Activated CD8-positive, alpha-beta memory T cell treated with anti-CD3 and anti-CD28 coated beads, Interleukin-2, amount 50 U/mL, for 48 hours (primary cell): ENCODE data around the gene VAMP3.
A peak's percentile ranks its signal among the peaks of the same experiment; 100 is the strongest.

Experiments
- DNase-seq: peaks from one replicate; pipeline ENCODE4 v3.0.0-alpha.2; 2020

VAMP3 gene, protein sequence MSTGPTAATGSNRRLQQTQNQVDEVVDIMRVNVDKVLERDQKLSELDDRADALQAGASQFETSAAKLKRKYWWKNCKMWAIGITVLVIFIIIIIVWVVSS

DNA sequence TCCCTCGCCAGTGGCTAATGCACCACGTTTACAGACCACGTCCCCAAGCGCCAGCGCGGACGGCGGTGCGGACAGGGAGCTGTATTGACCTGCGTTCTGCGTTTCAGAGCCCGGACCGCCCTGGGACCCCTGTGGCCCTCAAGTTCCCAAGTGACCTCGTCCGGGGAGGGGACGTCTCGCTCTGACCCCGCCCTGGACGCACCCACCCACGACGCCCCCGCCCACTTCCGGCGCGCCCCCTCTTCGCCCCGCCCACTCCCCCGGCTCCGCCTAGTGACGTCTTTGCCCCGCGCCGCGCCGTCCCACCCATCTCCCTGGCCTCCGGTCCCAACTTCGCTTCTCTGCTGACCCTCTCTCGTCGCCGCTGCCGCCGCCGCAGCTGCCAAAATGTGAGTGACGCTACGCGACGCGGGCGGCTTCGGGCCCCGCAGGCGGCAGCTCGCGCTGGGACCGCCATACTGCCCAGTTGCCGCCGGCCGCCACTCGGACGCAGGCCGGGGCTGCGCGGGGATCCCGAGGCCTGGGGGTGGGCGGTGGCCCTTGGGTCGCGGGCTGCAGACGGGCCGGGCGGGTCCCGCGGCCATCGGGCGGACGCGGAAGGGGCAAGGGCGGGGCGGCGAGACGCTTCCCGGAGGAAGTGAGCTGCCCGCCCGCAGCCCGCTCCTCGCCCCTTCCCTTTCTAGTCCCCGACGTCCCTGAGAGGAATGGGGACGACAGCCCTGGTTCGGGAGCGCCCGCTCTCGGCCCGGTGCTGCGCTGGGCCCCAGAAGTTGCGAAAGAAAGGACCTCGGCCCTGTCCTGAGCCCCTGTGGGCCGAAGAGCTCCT lies at the start of gene VAMP3:
VAMP3 (plus strand) TSS at position 300 of the 826 bp plus-strand sequence; CDS start at position 388, 88 bp downstream.
- DNase-seq = peak; percentile 98

DNA sequence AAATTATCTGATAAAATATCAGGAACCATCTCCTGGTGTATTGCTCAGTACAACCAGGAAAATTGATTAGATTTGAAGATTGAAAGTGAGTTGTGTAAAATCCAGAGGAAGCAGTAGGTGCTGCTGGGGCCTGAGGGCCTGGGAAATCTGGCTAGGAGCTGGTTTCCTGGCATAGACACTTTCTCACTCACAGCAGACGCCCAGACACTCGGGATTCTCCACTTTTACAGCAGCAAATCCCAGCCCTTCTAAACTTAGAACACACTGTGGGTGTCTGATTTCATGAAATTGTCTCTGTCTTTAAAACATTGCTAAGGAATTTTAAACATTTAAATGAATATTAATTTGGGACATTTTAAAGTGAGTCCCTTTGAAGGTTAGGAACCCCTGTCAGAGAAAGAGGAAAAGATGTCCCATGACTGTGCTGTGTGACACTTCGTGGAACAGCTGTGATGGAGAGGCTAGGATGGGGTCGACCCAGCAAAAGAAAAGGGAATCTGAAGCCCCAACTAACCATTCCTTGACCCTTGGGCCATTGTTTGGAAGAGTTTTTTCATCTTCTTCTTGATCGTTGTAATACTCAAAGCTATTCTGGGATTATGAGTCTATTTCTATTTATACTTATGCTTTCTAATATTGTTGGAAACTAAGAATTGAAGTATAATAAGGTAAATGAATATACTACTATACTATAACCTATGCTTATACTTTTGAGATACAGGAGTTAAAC lies 49.0 kb upstream of the VAMP3 start:
- DNase-seq = no peak

DNA sequence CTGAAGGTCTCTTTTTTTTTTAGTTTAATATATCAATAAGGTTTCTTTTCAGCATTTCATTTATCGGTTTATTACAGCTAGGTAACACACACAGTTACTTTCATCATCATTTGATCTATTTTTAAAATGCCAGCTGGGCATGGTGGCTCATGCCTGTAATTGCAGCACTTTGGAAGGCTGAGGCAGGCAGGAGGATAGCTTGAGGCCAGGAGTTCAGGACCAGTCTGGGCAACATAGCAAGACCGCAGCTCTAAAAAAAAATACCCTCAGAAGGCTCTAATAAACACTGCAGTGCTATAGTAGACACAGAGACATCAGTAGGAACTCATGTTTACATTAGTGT lies 48.5 kb upstream of the VAMP3 start:
- no peak for DNase-seq

DNA sequence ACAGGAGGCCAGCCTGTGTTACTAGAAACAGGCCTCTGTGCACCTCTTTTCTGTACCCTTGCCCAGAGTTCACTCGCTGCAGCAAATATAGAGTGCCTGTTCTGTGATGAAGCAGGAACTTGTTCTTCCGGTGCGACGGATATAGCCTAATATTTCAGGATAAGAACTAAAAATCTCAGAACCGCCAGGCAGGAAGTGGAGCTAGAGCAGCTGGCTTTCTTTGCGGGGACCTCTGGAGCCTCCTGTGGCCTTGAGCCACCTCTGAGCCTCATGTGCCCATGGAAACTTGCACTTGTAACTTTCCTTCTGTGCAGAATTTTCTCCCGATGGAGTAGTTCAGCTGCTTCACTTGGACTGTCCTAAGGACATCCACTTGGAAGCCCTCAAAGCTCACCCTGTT lies 44.5 kb upstream of the VAMP3 start:
- DNase-seq = no peak

DNA sequence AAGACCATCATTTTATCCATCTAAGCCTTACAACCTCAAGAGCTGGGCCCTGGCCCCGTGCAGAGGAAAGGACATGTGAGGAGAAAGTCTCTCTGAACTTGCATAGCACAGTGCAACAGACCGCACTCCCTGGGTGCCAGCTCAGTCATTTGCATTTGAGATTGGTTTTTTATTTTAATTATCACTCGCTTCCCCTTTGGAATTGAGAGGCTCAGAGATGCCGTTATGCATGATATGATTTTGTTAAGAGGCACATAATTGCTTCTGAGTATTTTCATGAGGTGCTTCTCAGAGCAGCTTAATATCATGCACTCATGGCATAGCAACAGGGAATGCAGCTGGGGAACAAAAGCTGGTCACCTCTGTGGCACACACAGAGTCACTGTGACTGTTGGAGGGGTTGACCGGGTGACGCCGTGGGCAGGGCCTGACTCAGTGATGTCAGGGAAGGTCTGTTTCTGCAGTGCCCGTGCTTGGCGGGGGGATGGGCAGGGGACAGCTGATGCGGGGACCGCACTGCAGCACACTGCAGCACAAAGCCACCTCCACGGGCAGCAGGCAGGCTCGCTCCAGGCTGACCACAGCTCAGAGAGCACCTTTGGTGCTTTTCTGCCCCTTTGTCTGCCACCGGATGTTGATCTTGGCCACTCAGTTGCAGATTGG lies 43.2 kb upstream of the VAMP3 start:
- no peak for DNase-seq

DNA sequence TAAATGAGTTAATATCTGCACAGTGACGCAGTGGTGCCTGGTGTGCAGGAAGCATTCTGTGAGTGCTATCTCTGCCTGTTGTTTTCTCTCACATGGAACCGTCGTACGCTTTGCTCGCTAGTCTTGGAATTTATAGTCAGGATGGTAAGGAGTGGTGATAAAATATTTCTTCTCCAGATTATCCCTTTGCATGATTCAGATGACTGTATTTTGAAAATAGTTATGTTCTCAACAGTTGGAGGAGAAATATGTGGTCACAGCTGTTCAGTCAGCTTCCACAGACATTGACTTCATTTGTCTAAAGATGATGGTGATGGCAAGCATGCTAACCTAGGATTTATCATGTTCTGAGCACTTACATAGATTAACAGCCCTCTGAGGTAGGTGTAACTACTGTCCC lies 41.3 kb upstream of the VAMP3 start:
- DNase-seq = no peak

DNA sequence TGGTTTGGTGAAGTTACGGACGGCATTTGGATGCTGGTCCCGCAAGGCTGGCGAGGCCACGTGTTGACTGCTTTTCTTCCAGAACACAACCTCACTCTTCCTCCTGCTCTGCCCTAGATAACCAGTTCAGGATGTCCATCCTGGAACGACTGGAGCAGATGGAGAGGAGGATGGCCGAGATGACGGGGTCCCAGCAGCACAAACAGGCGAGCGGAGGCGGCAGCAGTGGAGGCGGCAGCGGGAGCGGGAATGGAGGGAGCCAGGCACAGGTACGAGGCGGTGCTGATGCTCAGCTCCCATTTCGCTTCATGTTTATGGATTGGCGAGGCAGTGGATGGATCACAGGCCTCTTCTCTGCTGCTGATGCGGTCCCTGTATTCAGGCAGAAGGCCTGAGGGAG lies 38.8 kb upstream of the VAMP3 start:
- no peak for DNase-seq

DNA sequence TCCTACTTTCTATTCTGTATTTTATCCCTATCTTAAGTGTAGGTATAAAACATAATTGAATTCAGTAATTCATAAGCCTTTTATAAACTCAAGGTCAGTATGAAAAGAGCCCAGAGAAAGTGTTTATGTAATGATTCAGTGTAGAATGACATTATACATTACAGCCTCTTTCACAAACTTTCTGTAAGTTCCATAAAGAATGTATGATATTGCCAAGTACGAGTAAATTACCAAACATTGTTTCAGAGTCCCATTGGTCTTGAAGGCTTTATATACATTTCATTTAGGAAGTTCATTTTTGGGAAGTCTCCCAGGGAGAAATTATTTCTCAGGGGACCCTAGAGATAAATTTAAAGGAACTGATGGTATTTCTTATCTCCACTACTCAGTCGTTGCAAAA lies 37.8 kb upstream of the VAMP3 start:
- DNase-seq = no peak

DNA sequence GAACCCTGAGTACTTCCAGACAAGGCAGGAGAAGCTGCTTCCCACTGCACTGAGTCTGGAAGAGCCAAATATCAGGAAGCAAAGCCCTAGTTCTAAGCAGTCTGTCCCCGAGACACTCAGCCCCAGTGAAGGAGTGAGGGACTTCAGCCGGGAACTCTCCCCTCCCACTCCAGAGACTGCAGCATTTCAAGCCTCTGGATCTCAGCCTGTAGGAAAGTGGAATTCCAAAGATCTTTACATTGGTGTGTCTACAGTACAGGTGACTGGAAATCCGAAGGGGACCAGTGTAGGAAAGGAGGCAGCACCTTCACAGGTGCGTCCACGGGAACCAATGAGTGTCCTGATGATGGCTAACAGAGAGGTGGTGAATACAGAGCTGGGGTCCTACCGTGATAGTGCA lies 33.1 kb upstream of the VAMP3 start:
- no peak for DNase-seq

DNA sequence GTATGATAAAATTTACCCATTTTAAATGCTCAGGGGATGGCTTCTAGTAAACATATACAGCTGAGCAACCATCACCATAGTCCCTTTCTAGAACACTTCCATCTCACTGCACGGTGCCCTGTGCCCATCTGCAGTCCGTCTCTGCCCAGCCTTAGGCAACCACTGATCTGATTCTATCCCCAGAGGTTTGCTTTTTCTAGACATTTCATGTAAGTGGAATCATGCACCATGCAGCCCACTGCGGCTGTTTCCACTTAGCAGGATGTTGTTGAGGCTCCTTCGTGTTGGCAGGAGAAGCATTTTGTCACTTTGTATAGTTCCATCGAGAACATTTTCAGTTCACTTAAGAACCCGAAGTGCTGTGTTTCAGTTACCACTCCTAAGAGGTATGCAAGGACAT lies 27.8 kb upstream of the VAMP3 start:
- no peak for DNase-seq

DNA sequence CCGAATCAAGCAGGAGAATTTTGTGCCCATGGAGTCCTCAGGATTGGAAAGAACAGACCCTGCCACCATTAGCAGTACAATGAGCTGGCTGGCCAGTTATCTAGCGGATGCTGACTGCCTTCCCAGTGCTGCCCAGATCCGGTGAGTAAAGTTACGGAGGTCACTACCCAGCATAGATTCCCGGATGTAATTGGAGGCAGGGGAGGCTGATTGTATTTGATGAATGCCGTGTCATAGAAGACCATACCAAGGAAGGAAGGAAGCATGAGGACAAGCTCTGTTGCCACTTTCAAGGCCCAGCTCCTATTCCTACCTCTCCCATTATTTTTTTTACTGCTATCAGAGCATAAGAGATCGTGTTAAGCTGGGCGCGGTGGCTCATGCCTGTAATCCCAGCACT lies 26.2 kb upstream of the VAMP3 start:
- DNase-seq = no peak

DNA sequence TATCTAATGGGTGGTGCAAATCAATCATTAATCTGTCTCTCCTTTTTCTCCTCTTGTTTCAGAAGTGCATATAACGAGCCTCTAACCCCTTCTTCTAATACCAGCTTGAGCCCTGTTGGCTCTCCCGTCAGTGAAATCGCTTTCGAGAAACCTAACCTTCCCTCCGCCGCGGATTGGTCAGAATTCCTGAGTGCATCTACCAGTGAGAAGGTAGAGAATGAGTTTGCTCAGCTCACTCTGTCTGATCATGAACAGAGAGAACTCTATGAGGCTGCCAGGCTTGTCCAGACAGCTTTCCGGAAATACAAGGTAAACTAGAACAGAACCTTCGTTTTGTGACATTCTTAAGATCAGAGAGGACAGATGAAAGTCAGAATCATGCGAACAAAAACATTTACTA lies 25.3 kb upstream of the VAMP3 start:
- DNase-seq = no peak

DNA sequence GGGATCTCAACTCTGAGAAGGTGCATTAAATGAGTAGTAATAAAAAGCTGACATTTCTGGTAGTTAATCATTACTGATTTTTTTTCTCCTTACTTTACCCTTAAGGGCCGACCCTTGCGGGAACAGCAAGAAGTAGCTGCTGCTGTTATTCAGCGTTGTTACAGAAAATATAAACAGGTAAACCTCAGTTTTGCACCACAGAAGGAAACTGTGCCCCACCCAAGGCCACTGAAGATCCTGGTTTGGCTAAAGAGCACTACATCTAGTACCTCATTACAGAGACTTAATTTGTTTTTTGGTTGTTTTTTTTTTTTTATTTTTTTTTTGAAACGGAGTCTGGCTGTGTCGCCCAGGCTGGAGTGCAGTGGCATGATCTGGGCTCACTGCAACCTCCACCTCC lies 23.5 kb upstream of the VAMP3 start:
- no peak for DNase-seq

DNA sequence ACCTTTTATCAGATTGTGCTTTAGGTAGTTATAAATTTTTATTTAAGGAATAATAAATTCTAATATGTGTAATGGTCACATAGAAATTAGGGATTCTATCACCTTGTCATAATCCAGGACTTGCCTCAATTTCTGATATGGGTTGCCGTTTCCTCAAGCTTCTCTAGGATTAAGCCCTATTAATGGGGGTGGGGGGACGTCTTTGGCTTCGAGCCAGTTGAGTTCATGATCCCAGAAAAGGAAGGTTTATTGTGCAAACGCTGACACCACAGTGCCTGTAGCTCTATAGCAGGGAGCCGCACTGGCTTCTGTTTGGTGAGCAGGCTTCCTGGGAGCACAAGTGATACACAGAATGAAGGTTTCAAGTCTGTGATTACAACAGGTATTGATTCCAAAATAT lies 22.0 kb upstream of the VAMP3 start:
- DNase-seq = no peak

DNA sequence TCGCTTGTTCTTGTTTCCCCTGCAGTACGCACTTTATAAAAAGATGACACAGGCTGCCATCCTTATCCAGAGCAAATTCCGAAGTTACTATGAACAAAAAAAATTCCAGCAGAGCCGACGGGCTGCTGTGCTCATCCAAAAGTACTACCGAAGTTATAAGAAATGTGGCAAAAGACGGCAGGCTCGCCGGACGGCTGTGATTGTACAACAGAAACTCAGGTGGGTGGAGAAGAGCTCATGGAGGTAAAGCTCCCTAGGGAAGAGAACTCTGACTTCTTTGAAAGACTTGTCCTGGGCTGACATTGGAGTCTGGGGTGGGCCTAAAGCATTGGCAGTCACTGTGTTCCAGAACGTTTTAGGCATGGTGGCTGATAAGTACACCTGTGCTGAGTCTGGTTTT lies 19.9 kb upstream of the VAMP3 start:
- DNase-seq = no peak

DNA sequence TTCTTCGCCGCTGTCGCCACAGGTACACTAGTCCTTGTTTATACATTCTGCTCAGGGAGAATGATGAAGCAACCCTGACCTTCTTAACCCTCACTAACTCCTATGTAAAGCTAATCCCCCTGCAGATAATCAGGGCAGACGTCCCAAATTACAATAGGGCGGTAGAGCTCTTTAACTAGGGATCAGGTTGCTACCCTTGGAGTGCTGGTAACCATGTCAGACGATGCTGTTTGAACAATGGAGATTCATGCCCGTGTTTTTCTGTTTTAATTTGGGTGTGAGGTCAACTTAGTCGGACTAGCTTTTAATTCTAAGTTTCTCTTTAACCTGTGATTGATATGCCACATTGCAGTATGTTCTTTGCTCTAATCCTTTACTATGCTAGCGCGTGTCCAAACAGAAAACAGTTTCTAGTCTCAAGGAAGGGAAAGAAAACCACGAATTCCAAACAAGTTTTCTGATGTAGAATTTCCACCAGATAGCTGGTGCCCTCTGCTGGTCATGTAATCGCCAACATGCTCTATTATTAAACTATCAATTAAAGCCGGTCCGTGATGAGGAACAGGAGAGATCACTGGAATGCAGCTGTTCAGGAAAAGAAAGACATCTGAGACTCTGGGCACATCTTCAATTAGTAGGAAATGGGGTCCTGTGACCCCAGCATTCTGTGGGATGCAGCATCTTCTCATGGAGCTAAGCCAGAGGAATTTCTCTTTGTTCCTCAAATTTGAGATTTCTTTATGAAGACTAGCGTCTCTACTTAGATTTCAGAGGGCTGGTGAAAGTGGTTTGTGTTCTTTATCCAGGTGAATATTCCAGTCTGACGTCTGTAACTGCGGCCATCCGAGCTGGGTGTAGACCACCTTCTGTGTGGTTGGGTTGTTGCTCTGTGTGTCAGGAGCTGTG lies 18.3 kb upstream of the VAMP3 start:
- no peak for DNase-seq

DNA sequence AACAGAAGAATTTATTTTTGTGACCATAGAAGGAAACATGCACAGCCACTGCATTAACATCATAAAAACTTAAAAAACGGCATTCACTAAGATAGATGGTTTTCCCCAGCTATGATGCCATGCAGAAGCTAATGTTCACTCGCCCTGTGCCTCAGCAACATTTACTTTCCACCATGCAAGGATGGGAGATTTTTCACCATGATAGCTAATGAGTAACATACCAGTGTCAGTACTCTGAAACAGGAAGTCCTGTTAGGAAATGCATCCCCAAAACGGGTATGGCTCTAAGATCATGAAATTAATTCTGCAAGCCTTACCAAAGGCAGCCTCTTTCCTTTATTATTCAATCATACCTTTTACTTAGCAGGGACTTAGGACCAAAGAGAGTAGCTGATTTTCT lies 17.5 kb upstream of the VAMP3 start:
- DNase-seq = no peak

DNA sequence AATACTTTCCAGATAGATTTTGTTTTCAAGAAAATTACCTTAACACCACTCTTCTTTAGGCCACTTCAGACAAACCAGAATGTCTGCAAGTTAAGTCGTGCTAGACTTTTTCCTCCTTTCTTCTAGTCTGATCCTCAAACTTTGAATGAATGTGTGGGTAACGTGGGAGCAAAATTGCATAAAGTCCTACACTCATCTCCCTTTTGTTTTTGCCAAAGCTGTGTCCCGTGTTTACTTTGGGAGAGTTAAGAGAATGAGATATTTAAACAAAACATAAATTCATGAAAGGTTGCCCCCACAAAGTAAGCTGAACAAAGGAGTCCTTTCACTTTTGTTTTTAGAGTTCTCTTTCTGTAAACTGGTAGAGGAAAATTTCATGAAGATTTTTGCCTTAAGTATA lies 16.9 kb upstream of the VAMP3 start:
- DNase-seq = no peak

DNA sequence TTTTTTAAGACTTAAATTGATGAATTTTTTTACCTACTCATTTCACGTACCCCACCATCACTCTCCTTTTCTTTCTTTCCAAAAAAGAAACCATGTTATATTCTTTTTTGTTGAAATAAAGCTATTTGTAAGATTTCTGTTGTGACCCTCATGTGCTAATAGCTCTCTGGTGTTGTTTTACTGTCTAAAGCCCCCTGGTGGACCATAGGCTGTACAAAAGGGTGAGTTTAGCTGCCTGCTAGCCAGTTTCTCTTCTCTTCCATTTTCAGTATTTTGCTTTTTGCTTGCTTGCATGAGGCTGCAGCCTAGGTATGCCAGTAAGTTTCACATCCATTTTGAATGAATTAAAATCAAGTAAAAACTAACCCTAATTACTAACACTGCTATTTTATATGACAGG lies 15.6 kb upstream of the VAMP3 start:
- DNase-seq = no peak

DNA sequence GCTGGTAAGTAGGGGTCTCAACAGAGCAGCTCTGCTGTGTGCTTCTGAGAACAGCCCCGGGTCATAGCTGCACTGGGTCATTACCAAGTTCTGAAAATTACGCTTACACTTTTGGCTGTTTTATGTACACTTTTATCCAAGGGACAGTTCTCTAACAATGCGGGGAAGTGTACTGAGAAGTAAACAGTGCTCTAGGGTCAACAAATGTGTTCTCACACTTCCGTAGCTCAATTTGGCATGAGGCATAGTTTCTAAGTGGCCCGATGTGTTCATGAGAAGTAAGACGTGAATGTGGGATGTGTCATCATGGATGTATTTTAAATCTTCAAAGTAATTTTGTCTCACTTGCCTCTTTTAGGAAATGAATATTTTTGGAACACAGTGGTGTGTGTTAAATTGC lies 10.9 kb upstream of the VAMP3 start:
- DNase-seq = no peak

DNA sequence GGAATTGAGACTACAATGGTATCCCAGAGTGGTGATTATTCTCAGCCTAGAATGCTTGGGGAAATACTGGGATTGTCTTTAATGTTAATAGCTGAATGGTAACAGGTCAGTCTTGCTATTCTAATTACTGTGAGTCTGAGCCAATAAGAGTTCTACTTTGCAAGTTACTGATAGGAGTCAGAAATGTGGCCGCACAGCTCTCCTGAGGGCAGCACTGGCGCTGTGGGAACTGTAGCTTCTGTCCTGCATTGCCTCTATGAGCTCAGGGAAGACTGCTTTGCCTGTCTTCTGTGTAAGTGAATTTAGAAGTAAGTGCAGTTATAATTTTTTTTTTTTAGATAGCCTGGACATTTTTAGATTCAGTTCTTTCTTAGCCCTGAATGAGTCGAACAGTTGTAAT lies 10.0 kb upstream of the VAMP3 start:
- no peak for DNase-seq

DNA sequence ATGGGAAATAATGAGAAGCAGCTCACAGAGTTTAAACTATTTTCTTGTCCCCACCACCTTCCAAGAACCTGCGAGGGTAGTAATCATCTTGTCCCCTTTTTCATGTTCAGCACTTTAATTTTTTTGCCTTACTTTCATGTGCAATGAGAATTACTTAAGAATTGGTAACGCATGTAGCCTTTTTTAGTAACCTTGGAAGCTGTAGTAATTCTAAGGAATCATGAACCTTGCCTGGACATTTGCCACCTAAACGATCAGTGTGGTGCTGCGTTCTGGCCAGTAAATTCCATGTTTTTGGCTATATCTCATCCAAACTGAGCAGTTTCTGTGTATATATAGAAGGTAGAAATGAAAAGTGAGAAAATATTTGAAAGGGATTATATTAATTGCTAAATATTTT lies 3.9 kb upstream of the VAMP3 start:
- DNase-seq = no peak

DNA sequence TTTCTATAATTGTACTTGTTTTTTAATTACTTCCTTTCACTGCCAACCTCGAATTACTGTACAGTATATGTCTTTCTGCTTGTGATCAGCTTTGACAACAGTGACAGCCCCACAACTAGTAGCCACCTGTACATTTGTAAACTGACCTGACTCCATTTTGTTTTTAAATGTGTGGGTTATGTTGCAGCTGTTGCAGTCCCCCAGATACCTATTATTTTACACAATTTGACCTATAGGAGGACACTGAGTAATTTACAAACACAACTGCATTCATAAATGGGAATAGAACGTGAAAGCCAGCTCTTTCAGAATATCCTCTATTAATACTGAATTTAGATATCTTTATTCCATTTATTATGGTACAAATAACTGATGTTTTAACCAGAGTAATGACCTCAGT lies 2.5 kb upstream of the VAMP3 start:
- no peak for DNase-seq
